ENCODE measurements around the gene TRAF3IP1.
A peak's percentile ranks its signal among the peaks of the same experiment; 100 is the strongest.

DNA sequence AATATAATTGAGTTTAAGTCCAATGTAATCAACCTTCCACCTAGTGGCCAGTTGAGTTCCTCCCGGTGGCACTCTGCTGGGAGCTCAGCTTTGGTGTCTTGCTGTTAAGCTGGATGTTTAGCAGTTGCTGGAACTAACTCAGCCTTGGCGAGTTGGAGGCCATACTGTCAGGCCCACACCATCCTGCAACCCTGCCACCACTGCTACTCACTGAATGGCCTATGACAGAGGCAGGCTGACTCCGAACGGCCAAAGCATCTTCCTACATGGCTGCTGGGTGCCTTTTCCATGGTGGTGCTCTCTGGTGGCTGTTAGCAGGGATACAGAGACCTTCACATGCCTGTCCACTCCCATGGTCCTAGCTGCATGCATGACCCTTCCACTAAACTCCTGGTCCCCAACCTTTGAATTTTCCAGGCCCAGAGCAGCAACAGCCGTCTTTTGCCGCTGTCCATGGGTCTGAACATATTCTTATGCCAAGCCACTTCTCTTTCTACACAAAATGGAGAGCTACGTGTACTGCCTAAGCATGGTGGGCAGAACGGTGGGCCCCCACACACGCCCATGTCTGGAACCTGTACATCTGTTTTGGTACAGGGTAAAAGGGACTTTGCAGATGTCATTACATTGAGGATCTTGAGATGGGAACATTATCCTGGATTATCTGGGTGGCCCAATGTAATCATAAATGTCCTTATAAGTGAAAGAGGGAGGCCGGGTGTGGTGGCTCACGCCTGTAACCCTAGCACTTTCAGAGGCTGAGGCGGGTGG, 15.0 kb upstream of the TRAF3IP1 start:
- no peak for TF ChIP-seq YEATS2 (CRISPR knock-in tag; IDR thresholded peaks at IDR 0.05; ENCODE audit: borderline replicate concordance)
- peak; percentile 64 for TF ChIP-seq CTCF (CRISPR knock-in tag; IDR thresholded peaks at IDR 0.05)
- TF ChIP-seq ZC3H13 (CRISPR knock-in tag; IDR thresholded peaks at IDR 0.05): no peak
- TF ChIP-seq ZBTB40 (IDR thresholded peaks at IDR 0.05): no peak
- TF ChIP-seq ZBTB40 (CRISPR knock-in tag; IDR thresholded peaks at IDR 0.05): no peak
- TF ChIP-seq TGIF2 (CRISPR knock-in tag; IDR thresholded peaks at IDR 0.05): no peak
- TF ChIP-seq TP53 (CRISPR knock-in tag; conservative IDR thresholded peaks at IDR 0.05): no peak
- no peak for TF ChIP-seq AFF4 (CRISPR knock-in tag; IDR thresholded peaks at IDR 0.05)
- no peak for TF ChIP-seq ZNF263 (CRISPR knock-in tag; IDR thresholded peaks at IDR 0.05)
- no peak for TF ChIP-seq TAF1 (CRISPR knock-in tag; IDR thresholded peaks at IDR 0.05)
- TF ChIP-seq MTF2 (CRISPR knock-in tag; IDR thresholded peaks at IDR 0.05; ENCODE audit: borderline replicate concordance): no peak
- no peak for TF ChIP-seq TBL1XR1 (IDR thresholded peaks at IDR 0.05; ENCODE audit: borderline replicate concordance, low read length, partially characterized antibody)
- TF ChIP-seq, protein P1, sequence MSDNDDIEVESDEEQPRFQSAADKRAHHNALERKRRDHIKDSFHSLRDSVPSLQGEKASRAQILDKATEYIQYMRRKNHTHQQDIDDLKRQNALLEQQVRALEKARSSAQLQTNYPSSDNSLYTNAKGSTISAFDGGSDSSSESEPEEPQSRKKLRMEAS (IDR thresholded peaks at IDR 0.05): no peak
- TF ChIP-seq MEIS1 (CRISPR knock-in tag; IDR thresholded peaks at IDR 0.05; ENCODE audit: borderline replicate concordance): no peak
